ENCODE measurements around the gene CCDC137.
"Not testable (repeated sequence)": the region's sequence is repeated elsewhere in the genome, so short reads cannot be mapped to it uniquely, and the experiment has no call there.

CCDC137 gene

GRCh38 chr17:81666342-81667191 is at the start of gene CCDC137, which contains the start of gene OXLD1:
TSS of gene CCDC137 (plus strand) at chr17:81666737. CDS start at chr17:81666767, 30 bp downstream.
TSS of gene OXLD1 (minus strand) at chr17:81666605. CDS start at chr17:81666577, 28 bp downstream.
- peak; percentile 92 to 94 for DNase-seq (ENCODE audit: extremely low read depth in 1 of 2, low read depth in 1 of 2)

- no peak for DNase-seq (ENCODE audit: extremely low read depth in 1 of 2, low read depth in 1 of 2)
These were observed 49.7 kb upstream of the CCDC137 start for GRCh38 chr17:81616877-81617276.

- not testable (repeated sequence) for DNase-seq (ENCODE audit: extremely low read depth in 1 of 2, low read depth in 1 of 2)
These were observed 48.2 kb upstream of the CCDC137 start for GRCh38 chr17:81618307-81618706.

- DNase-seq (ENCODE audit: extremely low read depth in 1 of 2, low read depth in 1 of 2) = no peak
These were observed 44.9 kb upstream of the CCDC137 start for GRCh38 chr17:81621494-81622130.

GRCh38 chr17:81630274-81630673 is 36.3 kb upstream of the CCDC137 start:
- DNase-seq (ENCODE audit: extremely low read depth in 1 of 2, low read depth in 1 of 2) = no peak

GRCh38 chr17:81631482-81631881 is 35.1 kb upstream of the CCDC137 start:
- DNase-seq (ENCODE audit: extremely low read depth in 1 of 2, low read depth in 1 of 2) = no peak

GRCh38 chr17:81635431-81635830 is 31.1 kb upstream of the CCDC137 start:
- no peak for DNase-seq (ENCODE audit: extremely low read depth in 1 of 2, low read depth in 1 of 2)

GRCh38 chr17:81635973-81636504 is 30.5 kb upstream of the CCDC137 start:
- no peak for DNase-seq (ENCODE audit: extremely low read depth in 1 of 2, low read depth in 1 of 2)

GRCh38 chr17:81636505-81637288 is 29.8 kb upstream of the CCDC137 start, which contains the start of the genes NPLOC4 and TSPAN10:
TSS of gene NPLOC4 (minus strand) at chr17:81637112. CDS start at chr17:81636930, 182 bp downstream.
TSS of gene TSPAN10 (plus strand) at chr17:81637196. CDS start at chr17:81642413, 5,217 bp downstream.
- DNase-seq (ENCODE audit: extremely low read depth in 1 of 2, low read depth in 1 of 2) = peak; percentile 69 to 71

GRCh38 chr17:81638683-81639082 is 27.9 kb upstream of the CCDC137 start:
- no peak for DNase-seq (ENCODE audit: extremely low read depth in 1 of 2, low read depth in 1 of 2)

- DNase-seq (ENCODE audit: extremely low read depth in 1 of 2, low read depth in 1 of 2) = no peak
These were observed 26.5 kb upstream of the CCDC137 start for GRCh38 chr17:81640011-81640410.

- DNase-seq (ENCODE audit: extremely low read depth in 1 of 2, low read depth in 1 of 2) = no peak
These were observed 24.6 kb upstream of the CCDC137 start for GRCh38 chr17:81641825-81642489.

- no peak for DNase-seq (ENCODE audit: extremely low read depth in 1 of 2, low read depth in 1 of 2)
These were observed 22.0 kb upstream of the CCDC137 start for GRCh38 chr17:81644496-81644895.

- no peak for DNase-seq (ENCODE audit: extremely low read depth in 1 of 2, low read depth in 1 of 2)
These were observed 21.3 kb upstream of the CCDC137 start for GRCh38 chr17:81644976-81645952.

GRCh38 chr17:81646869-81647600 is 19.5 kb upstream of the CCDC137 start:
- no peak for DNase-seq (ENCODE audit: extremely low read depth in 1 of 2, low read depth in 1 of 2)

GRCh38 chr17:81647640-81648012 is 18.9 kb upstream of the CCDC137 start:
- no peak for DNase-seq (ENCODE audit: extremely low read depth in 1 of 2, low read depth in 1 of 2)

GRCh38 chr17:81648013-81648706 is 18.4 kb upstream of the CCDC137 start:
- DNase-seq (ENCODE audit: extremely low read depth in 1 of 2, low read depth in 1 of 2) = no peak

- no peak for DNase-seq (ENCODE audit: extremely low read depth in 1 of 2, low read depth in 1 of 2)
These were observed 17.8 kb upstream of the CCDC137 start for GRCh38 chr17:81648707-81649085.

Measured in stimulated activated CD8-positive, alpha-beta memory T cell treated with anti-CD3 and anti-CD28 coated beads, Interleukin-7, amount 100 ng/mL, for 48 hours (primary cell).